Fibroblast of upper back skin (primary cell): ENCODE measurements around the gene C10orf143.
A peak's percentile ranks its signal among the peaks of the same experiment; 100 is the strongest.

Experiments
- DNase-seq: peaks from one replicate; pipeline ENCODE4 v3.0.0-alpha.2; 2013

Gene C10orf143

DNA sequence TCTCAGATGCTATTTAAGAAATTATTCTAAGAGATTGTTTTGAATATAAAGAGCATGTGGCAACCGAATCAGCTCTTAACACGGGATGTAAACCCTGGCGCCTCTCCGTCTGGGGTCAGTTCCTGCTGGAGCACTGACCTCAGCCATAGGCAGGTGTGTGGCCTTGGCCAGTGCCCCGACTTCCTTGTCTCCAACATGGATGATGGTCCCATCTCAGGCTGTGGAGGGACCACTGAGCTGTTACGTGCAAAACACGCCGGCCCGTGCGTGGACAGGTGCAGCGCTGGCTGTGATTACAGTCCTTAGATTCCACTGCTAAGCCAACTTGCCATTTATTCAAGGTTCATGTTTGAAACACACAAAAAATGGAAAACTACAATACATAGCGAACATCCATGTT, 59.9 kb downstream of the C10orf143 start:
- no peak for DNase-seq

DNA sequence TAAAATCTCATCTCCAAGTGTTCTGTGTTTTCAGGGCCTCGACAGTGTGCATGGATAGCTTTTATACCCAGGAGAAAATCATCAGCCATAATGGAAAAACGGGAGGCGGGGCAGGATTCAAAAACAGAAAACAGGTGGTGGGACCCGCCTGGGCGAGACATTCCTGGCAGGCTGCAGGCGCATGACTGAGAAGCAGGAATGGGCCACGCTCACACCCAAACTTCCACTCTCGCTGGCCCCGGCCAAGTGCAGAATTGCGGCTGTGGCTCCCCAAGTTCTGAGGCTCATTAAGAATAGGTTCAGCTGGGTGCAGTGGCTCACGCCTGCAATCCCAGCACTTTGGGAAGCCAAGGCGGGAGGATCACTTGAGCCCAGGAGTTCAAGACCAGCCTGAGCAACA, 60.6 kb downstream of the C10orf143 start:
- no peak for DNase-seq

DNA sequence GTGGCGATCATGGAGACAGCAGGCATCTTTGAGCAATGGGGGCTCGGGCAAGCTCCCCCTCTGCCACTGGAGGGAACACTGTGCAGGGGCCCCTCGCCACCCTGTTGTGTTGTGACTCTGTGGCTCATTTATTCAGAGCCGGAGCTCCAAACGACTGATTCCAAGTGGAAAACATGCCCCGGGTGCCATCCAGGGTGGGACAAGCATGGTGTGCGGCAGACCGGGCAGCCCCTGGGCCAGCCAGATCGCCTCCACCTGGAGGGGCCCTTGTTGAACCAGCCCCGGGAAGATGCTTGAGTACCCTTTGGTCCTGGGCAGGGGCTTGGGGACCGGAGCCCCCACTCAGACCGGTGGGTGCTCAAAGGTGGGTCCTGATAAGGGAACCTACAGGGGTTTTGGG, 61.4 kb downstream of the C10orf143 start:
- no peak for DNase-seq

DNA sequence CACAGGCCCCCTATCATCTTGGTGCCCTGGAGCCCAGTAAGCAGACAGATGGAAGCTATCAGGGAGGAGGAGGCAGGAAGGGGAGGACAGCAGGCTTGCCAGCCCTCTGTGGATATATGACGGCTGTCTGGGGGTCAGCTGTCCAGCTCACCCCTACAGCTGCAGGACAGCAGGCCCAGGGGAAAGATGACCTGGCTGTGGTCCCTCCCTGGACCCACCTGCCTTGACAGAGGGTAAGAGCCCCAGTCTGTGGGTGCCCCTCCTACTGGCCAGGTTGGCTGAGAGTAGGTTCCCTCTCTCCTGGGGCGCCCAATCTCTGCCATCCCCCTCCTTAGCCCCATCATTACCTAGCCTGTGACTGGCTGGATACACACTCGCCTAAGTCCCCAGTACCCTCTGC, 62.5 kb downstream of the C10orf143 start:
- no peak for DNase-seq

DNA sequence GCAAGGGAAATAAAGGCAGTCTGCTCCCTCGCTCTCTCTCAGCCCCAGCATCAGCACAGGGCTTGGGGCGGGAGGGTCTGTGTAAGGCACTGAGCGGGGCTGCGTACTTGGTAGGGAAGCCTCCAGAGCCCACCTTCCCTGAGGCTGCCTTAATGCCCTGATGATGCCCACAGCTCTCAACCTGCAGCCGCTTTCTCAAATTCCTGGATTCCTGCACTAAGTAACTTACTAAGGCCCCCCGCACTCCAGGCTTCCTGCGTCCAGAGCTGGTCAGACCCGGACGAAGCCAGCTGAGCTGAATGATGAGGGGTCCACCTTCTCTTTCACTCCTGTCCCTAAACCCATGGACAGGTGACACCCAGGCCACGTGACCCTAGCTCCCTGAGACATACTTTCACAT, 63.3 kb downstream of the C10orf143 start:
- no peak for DNase-seq

DNA sequence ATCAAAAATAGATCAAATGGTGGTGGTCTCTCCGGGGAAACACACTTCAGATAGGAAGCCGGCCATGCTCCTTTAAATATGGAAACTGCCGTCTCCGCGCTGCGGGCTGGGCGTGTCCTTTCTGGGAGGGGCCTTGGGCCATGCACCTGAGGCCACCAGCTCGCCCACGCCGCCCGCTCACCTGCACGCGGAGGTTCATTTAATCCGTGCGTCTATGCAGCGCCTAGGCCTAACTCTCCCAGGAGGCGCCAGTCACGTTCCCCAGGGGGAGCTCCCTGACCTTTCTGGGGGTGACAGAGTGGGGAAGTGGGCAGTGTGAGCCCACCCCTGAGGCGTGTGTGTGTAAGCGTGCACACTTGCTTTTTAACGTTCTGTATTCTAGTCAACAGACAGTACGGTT, 64.0 kb downstream of the C10orf143 start:
- DNase-seq = no peak

DNA sequence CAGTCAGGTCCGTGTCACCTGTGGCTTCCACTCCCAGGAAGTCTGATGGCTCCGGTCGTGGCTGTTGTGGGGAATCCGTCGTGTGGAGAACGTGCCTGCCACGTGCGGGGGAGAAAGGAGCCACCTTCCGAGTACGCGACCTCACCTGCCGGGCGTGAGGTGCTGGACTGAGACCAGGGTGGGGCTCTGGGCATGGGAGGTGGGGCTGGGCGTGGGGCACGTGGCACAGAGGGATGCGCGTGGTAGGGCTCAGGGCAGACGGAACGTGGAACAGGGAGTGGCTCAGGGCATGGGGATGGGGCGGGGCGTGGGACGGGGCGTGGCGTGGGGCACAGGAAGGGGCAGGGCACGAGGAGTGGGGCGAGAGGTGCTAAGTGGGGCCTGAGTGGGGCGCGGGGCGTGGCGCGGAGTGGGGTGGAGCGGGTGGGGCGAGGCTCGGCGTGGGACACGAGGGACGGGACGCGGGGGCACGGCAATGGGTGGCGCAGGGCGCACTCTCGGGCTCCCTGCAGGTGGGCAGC, 64.8 kb downstream of the C10orf143 start:
- DNase-seq = no peak

DNA sequence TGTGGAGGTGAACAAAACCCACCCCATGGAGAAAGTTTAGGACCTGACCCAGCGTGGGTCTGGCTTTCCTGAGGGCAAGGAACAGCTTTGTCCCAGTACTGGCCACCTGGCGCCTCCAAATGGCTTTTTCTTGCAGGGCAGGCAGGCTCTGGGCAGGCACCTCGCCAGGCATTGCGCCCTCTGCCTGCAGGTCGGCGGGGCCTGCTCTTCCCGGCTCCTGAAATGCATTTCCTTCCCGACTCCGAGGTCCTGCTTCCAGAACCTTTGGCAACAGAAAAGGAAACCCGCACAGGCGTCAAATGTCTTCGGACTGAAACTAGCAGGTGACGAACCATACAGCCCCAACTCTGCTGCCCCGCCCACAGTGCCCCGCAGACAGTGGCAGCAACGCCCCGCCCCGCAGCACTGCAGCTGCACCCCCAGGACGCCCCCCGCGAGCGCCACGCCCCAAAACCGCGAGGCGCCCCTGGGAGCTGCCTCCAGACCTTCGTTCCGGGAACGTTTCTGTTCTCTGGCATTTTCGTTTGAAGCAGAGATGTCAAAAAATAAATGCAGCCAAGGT, 65.5 kb downstream of the C10orf143 start:
- peak; percentile 25 for DNase-seq

DNA sequence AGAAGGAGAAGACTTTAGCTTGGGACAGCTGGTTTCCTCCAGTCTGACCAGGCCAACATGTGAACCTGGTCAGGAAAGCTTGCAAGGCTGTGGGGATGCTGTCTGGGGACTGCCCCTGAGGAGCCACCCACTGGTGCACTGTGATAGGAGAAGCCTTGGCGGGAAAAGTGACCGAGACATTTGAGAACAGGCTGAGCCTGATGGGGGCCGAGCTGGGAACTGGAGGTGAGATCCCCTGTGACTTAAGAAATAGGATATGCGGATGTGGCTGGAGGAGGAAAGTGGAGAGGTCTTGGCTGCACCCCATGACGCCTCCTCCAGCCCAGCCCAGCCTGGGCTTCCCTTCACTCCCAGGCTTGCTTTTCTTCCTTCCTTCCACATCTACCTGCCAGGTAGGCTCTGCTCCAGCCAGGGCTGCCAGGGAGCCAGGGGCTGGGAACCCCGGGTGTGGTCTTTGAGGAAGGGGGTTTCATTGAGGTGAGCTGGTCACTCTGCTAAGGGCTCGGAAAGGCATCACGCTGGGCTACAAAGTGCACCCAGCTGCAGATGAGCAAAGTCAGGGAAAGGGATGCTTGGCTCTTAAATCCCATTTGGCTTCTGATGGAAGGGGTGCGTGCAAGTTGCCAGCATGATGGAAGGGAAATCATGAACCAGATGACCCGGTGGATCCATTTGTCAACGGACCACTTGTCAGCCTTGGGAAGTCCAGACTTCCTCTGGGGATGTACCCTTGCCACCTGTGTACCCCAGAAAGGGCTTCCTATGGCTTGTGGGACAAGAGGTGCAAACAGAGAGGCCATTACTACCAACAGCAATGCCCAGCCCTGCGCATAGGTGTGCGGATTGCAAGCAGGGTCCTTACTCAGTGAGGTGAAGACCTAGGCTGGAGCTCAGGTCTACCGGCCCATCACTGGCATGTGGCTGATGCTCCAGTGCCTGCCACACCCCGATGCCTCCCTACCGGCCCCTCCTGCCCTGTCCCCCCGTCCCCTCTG, 66.3 kb downstream of the C10orf143 start:
- DNase-seq = no peak

DNA sequence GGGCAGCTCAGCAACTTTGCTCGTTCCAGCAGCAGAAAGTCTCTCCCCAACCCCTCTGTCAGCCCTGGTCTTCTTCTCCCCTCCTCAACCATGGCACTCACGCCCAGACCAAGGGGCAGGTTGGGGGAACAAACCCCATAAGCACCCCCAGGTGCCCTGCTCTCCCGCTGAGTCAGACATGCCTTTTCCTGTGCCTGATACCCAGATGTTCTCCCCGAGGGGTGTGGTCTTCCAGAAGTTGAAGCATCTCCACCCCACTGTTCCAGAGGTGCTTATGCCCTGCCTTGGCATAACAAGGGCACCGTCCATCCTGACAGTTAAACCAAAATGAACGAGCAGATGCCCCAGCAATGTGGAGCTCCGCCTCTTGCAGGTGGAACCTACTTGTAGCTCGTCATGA, 67.1 kb downstream of the C10orf143 start:
- no peak for DNase-seq

DNA sequence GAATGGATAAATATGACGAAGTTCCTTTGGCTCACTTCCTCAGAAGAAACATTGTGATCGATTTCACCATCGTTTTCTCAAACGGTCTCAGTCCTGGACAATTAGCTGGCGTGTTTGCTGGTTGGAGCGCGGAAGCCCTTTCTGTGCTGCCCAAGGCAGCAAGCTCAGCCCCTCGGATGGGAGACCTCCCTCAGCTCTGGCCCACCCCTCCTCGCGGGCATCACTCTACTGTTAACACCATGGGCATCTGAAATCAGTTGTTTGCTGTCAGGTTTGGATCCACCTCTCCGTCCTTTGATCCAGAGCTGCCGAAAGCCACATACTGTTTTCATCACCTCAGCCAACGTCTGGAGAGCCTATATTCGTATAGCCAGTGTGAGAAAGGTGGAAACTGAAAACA, 68.2 kb downstream of the C10orf143 start:
- no peak for DNase-seq

DNA sequence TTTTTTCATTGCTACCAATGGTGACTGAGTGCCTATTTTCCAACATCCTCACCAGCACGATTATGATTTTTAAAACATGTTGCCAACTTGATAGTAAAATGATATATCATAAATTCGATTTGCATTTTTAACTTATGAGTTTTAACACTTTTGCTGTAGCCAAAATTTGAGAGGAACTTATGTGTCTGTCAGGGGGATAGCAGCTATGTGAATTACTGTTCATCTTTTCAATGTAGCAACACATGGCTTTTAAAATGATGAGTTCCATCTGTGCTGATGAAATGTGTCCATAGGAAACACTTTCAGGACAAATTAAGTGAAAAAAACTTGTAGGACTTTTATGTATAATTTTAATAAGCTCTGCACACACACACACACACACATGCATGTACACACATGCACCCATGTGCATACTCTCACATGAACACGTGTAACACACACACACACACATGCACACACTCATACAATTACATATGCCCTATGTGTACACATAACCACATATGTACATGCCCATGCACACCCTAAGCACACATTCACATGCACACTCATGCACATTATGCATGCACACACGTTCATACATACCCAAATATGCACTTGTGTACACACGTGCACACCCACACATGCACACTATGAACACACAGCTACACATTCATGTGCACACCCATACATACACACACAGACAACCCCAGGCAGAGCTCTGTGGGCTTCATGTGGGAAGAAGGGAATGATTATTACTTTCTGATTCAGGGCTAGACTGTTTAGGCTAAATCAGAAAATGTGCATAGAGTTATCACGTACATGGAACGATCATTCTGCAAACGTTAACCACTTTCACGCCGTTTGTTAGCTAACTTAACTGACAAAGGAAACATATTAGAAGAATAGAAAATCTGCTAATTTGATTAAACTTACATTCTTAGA, 68.9 kb downstream of the C10orf143 start:
- DNase-seq = no peak

DNA sequence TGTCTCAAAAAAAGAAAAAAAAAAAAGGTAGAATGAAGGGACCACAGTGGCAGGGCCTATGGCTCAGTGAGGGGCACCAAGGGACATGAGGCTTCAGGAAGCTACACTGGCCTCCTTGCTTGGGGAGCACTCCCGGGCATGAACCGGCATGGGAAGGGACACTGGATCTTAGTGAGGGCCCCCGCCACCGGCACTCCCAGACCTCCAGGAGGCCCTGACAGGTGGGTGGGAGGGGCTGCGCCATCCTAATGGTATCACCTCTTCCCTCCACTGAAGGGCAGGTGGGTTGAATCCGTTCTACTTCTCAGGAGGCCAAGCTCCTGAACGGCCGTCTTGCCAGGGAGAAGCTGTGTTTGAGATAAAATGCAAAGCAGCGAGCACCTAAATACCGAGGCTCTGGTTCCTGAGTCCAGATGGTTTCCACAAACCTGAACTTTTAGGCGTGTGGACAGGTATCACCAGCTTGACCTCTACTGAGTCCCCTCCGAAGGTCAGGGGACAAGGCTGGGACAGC, 69.8 kb downstream of the C10orf143 start:
- DNase-seq = no peak

DNA sequence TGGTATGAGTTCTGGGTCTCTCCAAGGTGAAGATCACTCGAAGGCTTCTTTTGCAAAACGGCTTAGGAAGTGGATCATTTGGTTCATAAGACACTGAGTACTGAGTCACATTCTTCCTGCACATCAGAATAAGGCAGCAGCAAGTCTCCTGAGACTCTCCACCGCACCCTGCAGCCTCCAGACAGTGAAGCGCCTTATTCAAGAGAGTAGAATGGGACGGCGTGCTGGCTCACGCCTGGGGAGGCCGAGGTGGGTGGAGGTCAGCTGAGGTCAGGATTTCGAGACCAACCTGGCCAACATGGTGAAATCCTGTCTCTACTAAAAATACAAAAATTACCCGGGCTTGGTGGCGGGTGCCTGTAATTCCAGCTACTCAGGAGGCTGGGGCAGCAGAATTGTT, 70.3 kb downstream of the C10orf143 start:
- DNase-seq = no peak

DNA sequence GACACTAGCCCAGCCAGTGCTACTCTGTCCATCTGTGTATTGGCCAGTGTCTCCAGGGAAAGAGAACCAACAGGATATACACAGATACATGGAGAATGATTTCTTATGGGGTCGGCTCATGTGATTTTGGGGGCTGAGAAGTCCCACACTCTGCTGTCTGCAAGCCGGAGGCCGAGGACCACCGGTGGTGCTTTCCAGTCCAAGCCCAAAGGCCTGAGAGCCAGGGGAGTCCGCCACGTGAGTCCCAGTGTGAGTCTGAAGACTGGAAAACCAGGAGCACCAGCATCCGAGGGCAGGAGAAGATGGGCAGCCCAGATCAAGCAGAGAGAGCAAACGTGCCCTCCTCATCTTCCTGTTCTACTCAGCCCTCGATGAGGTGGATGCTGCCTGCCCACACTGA, 71.5 kb downstream of the C10orf143 start:
- no peak for DNase-seq

DNA sequence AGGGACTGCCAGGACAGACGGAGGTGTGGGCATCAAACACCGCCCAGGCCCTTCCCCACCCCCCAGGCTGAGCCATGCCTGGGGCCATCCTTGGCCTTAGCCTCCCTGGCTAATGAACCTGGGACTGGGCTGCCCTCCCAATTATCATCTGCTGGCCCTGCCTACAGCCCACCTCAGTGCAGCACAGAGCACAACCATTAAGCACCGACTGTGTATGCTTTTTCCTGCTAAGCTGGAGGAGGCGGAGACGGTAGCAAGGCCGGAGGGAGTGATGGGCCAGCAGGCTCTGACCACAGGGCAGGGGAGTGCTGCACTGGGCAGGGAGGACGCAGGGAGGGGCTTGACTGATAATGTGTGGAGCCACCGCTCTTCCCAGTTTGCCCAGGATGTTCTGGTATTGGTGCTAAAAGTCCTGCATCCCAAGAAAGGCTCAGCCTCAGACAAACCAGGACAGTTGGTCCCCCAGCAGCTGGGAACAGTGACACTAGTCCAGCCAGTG, 72.0 kb downstream of the C10orf143 start:
- DNase-seq = no peak

DNA sequence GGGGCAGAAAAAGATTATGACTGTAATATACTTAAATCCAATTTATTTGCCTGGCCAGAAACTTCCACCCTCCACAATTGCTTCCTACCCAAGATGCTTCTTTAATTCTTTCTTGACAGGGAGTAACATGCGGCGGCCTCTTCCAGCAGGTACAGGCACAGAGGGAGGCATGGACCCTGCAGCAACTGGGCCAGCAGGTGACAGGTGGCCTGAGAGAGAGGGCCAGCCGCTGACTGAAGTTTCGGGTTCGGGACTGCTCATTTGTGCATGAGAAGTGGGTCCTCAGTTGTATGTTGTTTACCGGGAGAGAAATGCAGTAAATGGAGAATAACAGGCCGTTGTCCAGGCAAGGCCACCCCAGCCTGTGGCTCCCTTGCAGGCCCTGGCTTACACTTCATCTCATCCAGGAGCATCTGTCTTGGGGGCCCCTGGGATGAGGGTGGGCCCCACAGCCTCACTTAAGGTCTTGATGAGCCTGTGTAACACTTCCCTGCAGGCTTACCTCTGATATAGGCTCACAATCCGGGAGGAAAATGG, 72.5 kb downstream of the C10orf143 start:
- no peak for DNase-seq

DNA sequence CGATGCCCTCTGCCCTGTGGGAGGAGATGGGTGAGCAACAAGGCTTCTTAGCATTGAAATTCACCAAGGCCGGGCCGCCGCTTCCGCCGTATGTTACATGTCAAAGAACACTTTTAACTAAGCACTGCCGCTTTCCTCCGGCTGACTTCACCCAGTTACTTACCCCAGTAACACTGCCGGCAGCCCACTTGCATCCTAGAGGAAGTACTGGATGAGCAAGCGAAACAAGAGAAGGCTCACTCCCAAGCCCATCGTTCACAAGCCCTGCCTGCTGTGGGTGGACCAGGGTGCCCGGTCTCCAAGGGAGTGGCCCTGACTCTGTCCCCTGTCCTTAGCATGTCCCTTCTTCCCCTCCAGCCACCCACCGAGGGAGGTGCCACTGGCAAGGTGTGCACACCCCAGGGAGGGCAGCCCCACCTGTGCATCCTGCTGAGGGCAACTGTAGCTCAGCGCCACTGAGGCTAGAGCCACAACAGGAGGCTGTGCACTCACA, 73.4 kb downstream of the C10orf143 start:
- no peak for DNase-seq

DNA sequence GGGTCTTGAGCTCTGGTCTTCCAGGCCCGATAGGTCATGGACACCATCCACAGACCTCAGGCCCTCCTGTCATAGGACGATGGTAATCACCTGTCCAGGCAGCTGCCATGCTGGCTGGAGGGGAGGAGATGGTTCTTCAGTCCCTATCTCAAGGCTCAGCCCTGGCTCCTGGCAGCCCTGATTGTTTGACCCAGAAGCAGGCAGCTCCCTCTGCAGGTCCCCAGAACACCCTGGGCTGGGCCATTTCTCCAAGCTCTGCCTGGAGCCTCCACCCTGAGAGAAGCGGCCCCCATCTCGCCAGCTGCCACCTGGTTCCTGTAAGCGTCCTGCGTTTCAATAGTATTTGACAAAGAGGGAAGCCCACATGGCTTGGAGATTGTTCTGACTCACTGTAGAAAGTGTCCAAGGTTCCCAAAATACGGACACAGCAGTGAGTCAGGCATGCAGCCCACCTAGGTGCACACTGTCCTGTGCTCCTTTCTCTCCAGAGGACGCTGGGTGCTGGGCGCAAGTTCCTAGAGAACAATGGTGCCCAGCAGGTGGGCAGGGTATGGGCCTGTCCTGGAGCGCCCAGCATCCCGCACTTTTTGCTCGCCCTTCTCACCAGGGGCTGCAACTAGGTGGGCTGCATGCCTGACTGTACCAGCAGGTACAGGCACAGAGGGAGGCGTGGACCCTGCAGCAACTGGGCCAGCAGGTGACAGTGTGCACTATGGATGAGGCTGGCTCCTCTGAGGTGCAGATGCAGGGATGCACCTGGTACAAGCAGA, 74.1 kb downstream of the C10orf143 start:
- DNase-seq = no peak

DNA sequence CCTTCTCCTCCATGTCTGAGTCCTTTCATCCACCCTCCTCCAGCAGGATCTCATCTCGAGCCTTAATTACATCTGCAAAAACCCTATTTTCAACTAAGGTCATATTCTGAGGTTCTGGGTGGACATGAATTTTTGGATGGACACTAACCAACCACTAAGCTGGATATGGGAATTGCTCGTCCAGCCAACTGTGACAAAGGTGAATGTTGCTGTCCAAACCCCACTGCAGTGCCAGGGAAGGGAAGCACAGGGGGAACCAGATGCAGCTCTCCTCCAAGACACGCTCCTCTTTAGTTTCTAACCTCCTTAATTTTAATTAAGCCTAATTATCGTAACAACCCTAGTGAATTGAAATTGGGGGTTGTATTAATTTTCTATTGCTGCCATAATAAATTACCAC, 81.4 kb downstream of the C10orf143 start:
- no peak for DNase-seq

DNA sequence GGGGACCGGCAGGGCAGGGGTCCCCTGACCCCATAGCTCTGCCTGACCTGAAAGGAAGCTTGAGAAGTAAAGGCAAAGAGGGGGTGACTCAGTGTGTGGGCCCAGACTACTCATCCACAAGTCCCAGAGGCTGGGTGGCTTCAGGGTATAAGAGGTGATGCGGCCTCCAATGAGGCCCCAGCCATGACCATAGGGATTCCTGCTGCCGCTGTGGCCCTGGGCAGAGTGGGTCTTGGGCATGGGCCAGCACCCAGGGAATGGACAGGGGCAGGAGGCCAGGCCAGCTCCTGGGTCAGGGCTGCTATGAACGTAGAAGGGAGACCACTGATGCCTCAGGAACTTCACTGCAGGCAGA, 82.2 kb downstream of the C10orf143 start:
- DNase-seq = no peak
